K562 (cell line): ENCODE results near the gene ARF4. TPM values are rescaled to one million over a fixed set of nuclear protein-coding genes. Genes with fewer than 3 reads are reported as not detected.

ENCODE experiments used
- ARID1B ChIP-seq: fragments of 450-650 bp; IDR thresholded peaks from 2 replicates; pipeline ENCODE4 v1.6.1; 2016; ENCODE audit warnings: antibody characterized with exemption, mild to moderate bottlenecking, inconsistent platforms
- ATF4 ChIP-seq: fragments of 450-650 bp; formaldehyde crosslinking; IDR thresholded peaks from 2 replicates; pipeline ENCODE4 v1.4.0; 2022; ENCODE audit warnings: mild to moderate bottlenecking, moderate library complexity
- E2F3 ChIP-seq: fragments of 250-450 bp; sonication (Bioruptor Pico); IDR thresholded peaks from 2 replicates; pipeline ENCODE4 v1.4.0; 2020; ENCODE audit warnings: mild to moderate bottlenecking
- ELF2 ChIP-seq: fragments of 250-450 bp; sonication (Bioruptor Pico); IDR thresholded peaks from 2 replicates; pipeline ENCODE4 v1.5.0; 2021; ENCODE audit warnings: mild to moderate bottlenecking
- ILF3 ChIP-seq: fragments of 450-650 bp; IDR thresholded peaks from 2 replicates; pipeline ENCODE4 v1.6.1; 2018; ENCODE audit warnings: antibody characterized with exemption, mild to moderate bottlenecking, moderate library complexity, borderline replicate concordance
- MITF ChIP-seq: IDR thresholded peaks from 2 replicates; pipeline ENCODE4 v1.6.1; 2014; ENCODE audit warnings: antibody characterized with exemption
- MTA2 ChIP-seq: fragments of 450-650 bp; IDR thresholded peaks from 2 replicates; pipeline ENCODE4 v1.6.1; 2016; ENCODE audit warnings: low read depth
- NELFE ChIP-seq: IDR thresholded peaks from 2 replicates; pipeline ENCODE4 v1.6.1; 2011; ENCODE audit warnings: mild to moderate bottlenecking; ENCODE audit not compliant: insufficient read depth, insufficient read length
- PHTF2 ChIP-seq: fragments of 250-450 bp; sonication (Bioruptor Pico); IDR thresholded peaks from 2 replicates; pipeline ENCODE4 v1.5.0; 2021; ENCODE audit warnings: mild to moderate bottlenecking
- POLR2AphosphoS5 ChIP-seq: IDR thresholded peaks from 2 replicates; pipeline ENCODE4 v1.6.1; 2011; ENCODE audit warnings: mild to moderate bottlenecking, low read depth, low read length, moderate library complexity; ENCODE audit not compliant: control insufficient read depth, insufficient read depth
- RFX5 ChIP-seq: IDR thresholded peaks from 2 replicates; pipeline ENCODE4 v1.6.1; 2011; ENCODE audit warnings: low read depth, mild to moderate bottlenecking, improper control_type of control experiment, low read length
- SIN3B ChIP-seq: fragments of 450-650 bp; IDR thresholded peaks from 2 replicates; pipeline ENCODE4 v1.6.1; 2017; ENCODE audit warnings: low read depth, mild to moderate bottlenecking, moderate library complexity
- TOE1 ChIP-seq, 2 experiments: fragments of 450-650 bp in 1 of 2; sonication (generic) in 1 of 2; formaldehyde crosslinking in 1 of 2; IDR thresholded peaks; 2 replicates each; pipeline versions ENCODE4 v1.7.1 to v1.8.0; 2016 to 2022; ENCODE audit warnings: borderline replicate concordance in 2 of 2, mild to moderate bottlenecking in 2 of 2, antibody characterized with exemption in 1 of 2, inconsistent platforms in 1 of 2, low read depth in 1 of 2, missing genetic modification reagents in 1 of 2, moderate library complexity in 1 of 2
- VEZF1 ChIP-seq: fragments of 200-800 bp; sonication (Bioruptor generic); IDR thresholded peaks from 2 replicates; pipeline ENCODE4 v1.6.1; 2017; ENCODE audit warnings: missing genetic modification characterization, missing compliant biosample characterization
- ZNF253 ChIP-seq: fragments of 250-450 bp; sonication (Bioruptor Pico); conservative IDR thresholded peaks from 2 replicates; pipeline ENCODE4 v1.6.1; 2021; ENCODE audit warnings: mild to moderate bottlenecking
- ZNF316 ChIP-seq: fragments of 450-650 bp; IDR thresholded peaks from 2 replicates; pipeline ENCODE4 v1.6.1; 2016
- ZNF551 ChIP-seq: fragments of 250-450 bp; sonication (Bioruptor Pico); IDR thresholded peaks from 2 replicates; pipeline ENCODE4 v1.5.0; 2021; ENCODE audit warnings: mild to moderate bottlenecking, moderate library complexity
- polyA plus RNA-seq, 8 experiments: library from polyadenylated mRNA; depleted of rRNA in 4 of 8; stranded (reverse) in 5 of 8; unstranded in 3 of 8; fragments of >200 nt; fragmentation: Nextera tagmentation in 2 of 8; fragmentation: Illumina TruSeq in 1 of 8; extraction: Ambion mirVana in 2 of 8; extraction: Trizol in 1 of 8; gene quantifications; 2 replicates each; pipeline versions ENCODE4 v1.2.1 to v1.2.3, GENCODE V29; 2011 to 2014; ENCODE audit warnings: inconsistent platforms in 1 of 8, missing spikeins in 1 of 8
- total RNA-seq, 7 experiments: library from RNA; depleted of rRNA in 6 of 7; stranded (reverse); fragments of >200 nt in 6 of 7; fragmentation: Illumina TruSeq in 2 of 7; extraction: Trizol in 2 of 7; gene quantifications; 2 replicates each; pipeline versions ENCODE4 v1.2.1 to v1.2.3, GENCODE V29; 2011 to 2021; ENCODE audit warnings: low replicate concordance in 1 of 7
- TF ChIP-seq, protein P1 (sequence below), 3 experiments: fragments of 200-800 bp in 1 of 3; sonication (Bioruptor generic) in 1 of 3; sonication (generic) in 1 of 3; formaldehyde crosslinking in 1 of 3; IDR thresholded peaks; 2 replicates each; pipeline versions ENCODE4 v1.6.1 to v1.8.0; 2016 to 2022; ENCODE audit warnings: mild to moderate bottlenecking in 2 of 3, missing compliant biosample characterization in 2 of 3, missing genetic modification characterization in 2 of 3, missing genetic modification reagents in 1 of 3

The ARF4 gene
- total and polyA plus RNA-seq, 9 of the 15 experiments (the other 6 are each of a cell fraction or from before 2014, with no cell fraction given) = 41.1 to 273 (median 83.8) TPM

DNA sequence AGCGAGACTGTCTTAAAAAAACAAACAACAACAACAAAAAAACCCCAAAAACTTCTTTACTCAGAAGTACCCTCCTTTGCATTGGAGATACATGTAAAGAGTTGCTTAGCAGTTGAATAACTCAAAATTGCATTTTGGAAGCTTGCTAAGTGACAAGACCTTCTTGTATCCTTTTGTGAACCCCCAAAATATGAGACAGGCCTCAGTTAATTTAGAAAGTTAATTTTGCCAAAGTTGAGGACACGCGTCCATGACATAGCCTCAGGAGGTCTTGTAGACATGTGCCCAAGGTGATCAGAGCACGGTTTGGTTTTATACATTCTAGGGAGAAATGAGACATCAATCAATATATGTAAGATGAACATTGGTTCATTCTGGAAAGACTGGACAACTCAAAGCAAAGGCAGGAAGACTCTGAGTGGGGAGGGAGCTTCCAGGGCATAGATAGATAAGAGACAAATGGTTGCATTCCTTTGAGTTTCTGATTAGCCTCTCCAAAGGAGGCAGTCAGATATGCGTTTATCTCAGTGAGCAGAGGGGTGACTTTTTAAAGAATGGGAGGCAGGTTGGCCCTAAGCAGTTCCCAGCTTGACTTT, 1.7 kb upstream of the ARF4 start (continued):
- TF ChIP-seq MTA2 (peak; percentile 91), RFX5 (no peak), SIN3B (no peak), NELFE (no peak), POLR2AphosphoS5 (peak; percentile 88), E2F3 (CRISPR knock-in tag) (no peak), ATF4 (no peak), ZNF253 (no peak), PHTF2 (CRISPR knock-in tag) (no peak), ZNF316 (no peak), TOE1 (IDR thresholded peaks at IDR 0.05; ENCODE audit: borderline replicate concordance) (no peak), TOE1 (CRISPR knock-in tag; IDR thresholded peaks at IDR 0.05; ENCODE audit: borderline replicate concordance, low read depth) (no peak), ARID1B (peak; percentile 97), VEZF1 (peak; percentile 59; the same call in 1 of the 2 replicates), ELF2 (CRISPR knock-in tag) (no peak), ILF3 (no peak), MITF (no peak), ZNF551 (CRISPR knock-in tag) (no peak)
- TF ChIP-seq, protein P1, sequence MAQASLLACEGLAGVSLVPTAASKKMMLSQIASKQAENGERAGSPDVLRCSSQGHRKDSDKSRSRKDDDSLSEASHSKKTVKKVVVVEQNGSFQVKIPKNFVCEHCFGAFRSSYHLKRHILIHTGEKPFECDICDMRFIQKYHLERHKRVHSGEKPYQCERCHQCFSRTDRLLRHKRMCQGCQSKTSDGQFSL (CRISPR knock-in tag; IDR thresholded peaks at IDR 0.05) = no peak
- TF ChIP-seq, protein P1 (tag; IDR thresholded peaks at IDR 0.05) = no peak
